Measurements from ENCODE around the gene CDC25A.

GRCh38 chr3:48189321-48189720 lies 1.1 kb upstream of the CDC25A start:
- TF ChIP-seq POLR2AphosphoS5 (IDR thresholded peaks at IDR 0.05) (no peak), CTCF (IDR thresholded peaks at IDR 0.05) (no peak), POLR2A (IDR thresholded peaks at IDR 0.05; ENCODE audit: low read depth) (no peak), EP300 (IDR thresholded peaks at IDR 0.05) (no peak)
